VCaP (cell line): ENCODE data around the gene HES6.

Experiments
- H3K27ac ChIP-seq: fragments of 450-650 bp; 2 replicates; pipeline ENCODE4 v1.5.1; 2017
- CTCF ChIP-seq: fragments of 450-650 bp; conservative IDR thresholded peaks from 2 replicates; pipeline ENCODE4 v1.5.1; 2017; ENCODE audit warnings: mild to moderate bottlenecking, moderate library complexity

The HES6 gene

GRCh38 chr2:238255636-238256035 is 15.8 kb upstream of the HES6 start:
- H3K27ac ChIP-seq = no peak overlapping the region
- TF ChIP-seq CTCF = no peak

- TF ChIP-seq CTCF = no peak
- no peak overlapping the region for H3K27ac ChIP-seq
These were observed 15.3 kb upstream of the HES6 start for GRCh38 chr2:238255151-238255551.

- no peak overlapping the region for H3K27ac ChIP-seq
- no peak for TF ChIP-seq CTCF
These were observed 14.4 kb upstream of the HES6 start for GRCh38 chr2:238254095-238254723.

GRCh38 chr2:238252766-238253630 is 13.2 kb upstream of the HES6 start:
- H3K27ac ChIP-seq = no peak overlapping the region
- TF ChIP-seq CTCF = no peak

- no peak for TF ChIP-seq CTCF
- H3K27ac ChIP-seq = no peak overlapping the region
These were observed 12.1 kb upstream of the HES6 start for GRCh38 chr2:238251986-238252385.

DNA sequence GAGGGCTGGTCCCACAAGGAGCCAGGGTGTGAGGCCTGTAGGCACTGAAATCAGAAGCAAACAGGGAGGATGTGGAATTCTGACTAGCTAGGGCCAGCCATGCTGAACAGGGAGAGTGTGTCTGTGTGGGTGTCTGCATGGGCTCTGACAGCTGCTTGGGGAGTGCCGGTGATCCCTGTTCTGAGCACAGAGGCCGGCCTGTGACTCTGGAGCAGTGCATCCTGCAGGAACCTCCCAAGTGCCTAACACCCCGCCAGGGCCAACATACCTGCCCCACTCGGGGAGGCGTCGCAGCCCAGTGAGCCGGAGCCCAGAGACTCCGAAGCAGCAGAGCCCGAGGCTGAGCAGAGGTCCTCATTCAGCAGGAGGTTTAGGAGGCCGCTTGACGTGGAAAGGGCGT is 11.5 kb upstream of the HES6 start:
- H3K27ac ChIP-seq = no peak overlapping the region
- no peak for TF ChIP-seq CTCF

DNA sequence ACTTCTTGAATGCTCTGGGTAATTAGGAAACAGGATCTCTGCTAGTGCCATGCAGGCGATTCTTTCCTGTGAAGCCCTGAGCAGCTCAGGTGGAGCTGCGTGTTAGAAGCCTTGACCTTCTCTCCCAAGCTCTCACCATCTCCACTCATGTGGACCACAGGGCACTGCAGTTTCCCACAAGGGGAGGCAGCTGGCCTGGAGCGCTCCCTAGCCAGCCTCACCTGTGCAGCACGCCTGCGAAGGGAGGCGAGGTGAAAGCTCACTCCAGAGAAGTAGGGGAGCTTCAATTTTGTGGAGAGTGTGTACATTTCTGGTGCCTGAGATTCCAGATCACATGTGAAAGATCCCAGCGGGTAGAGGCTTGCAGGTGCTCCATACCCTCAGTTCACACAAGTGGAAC is 11.1 kb upstream of the HES6 start:
- H3K27ac ChIP-seq = no peak overlapping the region
- no peak for TF ChIP-seq CTCF
